ENCODE results near the gene CRYGS.
"Not testable (repeated sequence)": the region's sequence is repeated elsewhere in the genome, so short reads cannot be mapped to it uniquely, and the experiment has no call there.

Gene CRYGS

DNA sequence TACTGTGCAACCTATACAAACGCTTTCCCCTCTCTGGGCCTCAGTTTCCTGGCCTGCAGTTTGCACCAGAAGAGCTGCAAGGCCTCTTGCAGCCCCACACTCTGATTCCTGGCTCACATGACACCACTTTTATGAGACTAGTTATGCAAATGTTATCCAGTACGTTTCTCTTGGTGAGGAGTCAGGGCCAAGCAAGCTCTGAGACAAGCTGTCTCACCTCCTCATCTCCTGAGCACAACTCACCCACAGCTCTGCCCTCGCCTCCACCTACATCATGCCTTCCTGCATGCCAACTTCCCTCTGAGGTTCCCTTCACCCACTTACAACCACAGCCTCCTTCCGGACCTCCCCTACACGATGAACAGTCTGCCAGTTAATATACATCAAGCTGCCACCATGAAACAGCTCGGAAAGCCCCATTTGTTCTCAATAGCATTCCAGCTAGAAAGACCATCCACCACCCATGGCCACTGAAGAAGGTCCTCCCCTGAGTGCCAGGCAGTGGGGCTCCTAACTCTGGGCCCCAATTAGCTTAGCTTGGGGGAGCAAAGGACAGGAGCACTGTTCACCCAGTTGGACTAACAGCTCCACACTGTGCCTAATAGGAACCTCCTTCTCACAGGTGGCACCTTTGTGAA lies 25.0 kb downstream of the CRYGS start:
- no peak for DNase-seq (ENCODE audit: low read depth, low spot score)

DNA sequence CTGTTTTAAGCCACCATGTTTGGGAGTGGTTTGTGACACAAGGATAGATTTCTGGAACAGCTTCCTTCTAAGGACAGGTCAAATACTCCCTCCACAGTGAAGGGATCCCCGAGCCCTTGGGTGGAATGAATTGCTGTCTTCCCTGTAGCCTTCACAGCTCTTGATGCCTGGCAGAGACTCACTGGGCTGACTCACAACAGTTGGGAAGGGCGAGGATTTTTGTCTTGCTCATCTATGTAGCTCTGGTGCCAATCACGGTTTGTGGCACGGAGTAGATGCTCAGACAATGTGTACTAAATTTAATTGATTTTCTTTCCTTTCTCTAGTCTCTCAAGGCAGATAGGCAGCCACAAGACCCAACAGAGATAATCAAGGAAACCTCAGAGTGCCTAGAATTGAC lies 27.0 kb downstream of the CRYGS start:
- DNase-seq (ENCODE audit: low read depth, low spot score): no peak

DNA sequence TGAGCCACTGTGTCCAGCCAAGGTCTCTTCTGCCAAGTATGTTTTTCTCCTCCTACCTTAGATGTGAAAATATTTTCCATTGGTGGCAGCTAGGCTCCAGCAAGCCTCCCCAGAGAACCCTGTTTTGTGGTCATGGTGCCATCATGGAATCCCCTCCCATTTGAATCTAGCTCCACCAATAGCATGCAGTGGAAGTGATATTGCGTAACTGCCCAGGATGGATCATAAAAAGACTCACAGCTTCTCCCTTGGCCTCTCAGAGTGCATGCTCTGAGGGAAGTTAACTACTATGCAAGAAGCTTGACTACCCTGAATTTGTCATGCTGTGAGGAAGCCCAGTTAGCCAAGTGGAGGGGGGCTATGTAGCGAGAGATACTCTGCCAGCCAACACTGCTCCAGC lies 27.5 kb downstream of the CRYGS start:
- DNase-seq (ENCODE audit: low read depth, low spot score): no peak

DNA sequence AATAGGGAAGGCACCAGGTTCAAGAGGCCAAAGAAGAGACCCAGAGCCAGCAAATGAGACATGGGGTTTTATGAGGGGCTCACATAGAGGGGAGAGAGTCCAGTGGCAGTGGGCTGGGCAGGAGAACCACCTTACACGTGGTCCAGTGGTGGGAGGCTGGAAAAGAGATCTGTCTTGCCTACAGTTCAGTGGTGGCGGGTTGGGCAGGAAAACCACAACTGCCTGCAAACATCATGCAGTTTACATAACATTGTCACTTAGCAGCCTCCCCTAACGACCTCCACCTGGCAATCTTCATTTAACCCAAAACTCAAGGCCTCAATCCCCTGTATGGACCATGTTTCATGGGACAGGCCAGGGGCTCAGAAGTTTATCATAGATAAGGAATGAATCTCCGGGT lies 29.1 kb downstream of the CRYGS start:
- DNase-seq (ENCODE audit: low read depth, low spot score): no peak

DNA sequence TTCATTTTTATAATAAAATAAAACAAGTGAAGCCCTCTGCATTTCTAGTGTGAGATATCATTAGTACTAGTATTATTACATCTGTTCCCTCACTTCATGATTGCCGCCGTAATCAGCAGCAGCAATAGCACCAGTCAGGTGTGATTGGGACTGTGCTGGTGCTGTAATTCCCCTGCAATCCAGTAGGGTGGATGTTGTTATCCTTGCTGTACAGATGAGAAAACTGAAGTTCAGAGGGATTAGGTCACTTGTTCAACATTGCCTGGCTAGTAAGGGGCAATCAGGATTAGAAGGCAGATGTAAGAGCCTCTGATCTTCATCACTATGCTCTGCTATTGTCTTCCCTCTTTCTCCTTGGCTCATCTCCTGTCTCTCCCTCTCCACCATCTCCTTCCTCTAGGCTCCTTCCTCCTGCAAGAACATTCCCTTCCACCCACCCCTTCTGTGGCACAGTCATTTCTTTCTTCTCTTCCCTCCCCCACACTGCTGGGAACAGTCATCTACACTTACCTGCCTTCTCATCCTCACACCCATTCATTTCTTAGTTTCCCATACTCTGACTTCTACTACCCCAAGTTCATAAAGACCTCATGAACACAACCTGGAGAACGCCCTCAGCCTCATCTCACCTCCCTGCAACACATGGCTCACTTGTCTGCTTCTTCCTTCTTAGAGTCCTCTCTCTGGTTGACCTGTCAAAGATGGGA lies 29.7 kb downstream of the CRYGS start:
- no peak for DNase-seq (ENCODE audit: low read depth, low spot score)

DNA sequence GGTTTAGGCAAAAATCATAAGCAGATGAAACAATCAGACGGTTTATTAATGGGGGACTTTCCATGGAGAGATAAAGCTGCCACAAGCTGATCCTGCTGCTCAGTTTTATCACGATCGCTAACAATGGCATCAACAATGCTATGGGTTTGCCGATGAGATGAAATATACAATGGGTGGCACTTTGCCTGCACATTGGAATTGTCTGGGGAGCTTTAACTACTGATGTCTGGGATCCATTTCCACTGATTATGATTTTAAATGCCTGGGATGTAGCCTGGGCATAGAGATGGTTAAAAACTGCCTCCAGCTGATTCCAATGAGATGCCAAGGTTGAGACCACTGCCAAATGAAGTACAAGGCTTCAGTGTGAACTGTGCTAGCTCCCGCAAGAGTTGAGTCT lies 30.8 kb downstream of the CRYGS start:
- no peak for DNase-seq (ENCODE audit: low read depth, low spot score)

DNA sequence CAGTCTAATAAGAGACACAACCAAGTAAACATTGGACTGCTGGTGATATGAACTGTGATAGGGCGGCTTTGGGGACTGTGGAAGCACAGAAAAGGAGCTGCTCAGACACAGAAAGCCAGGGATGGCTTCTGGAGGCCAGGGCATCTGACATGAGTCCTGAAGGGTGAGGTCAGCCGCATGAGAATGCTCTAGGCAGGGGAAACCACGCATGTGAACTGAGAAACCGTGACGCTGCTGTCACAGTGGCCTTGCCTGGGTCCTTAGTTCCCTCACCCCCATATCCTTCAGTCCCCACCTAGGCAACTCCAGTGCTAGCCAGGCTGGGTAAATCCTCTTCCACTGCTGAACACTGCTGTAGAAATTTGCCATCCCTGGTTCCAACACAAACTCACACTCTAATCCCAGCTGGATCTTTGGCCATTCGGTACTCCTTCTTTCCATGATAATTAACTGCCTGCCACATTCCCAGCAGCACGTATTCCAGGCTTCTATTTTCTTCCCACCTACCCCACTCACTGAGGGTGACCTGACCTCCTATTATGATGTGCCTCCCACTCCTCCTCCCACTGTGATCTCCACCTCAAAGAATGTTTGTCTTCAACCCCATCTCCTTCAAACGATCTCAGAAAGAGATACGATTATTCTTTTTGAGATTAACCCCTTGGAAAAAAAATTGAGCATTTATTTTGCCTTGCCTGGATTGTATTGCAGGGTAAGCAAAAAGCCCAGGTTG lies 31.4 kb downstream of the CRYGS start:
- DNase-seq (ENCODE audit: low read depth, low spot score): no peak

DNA sequence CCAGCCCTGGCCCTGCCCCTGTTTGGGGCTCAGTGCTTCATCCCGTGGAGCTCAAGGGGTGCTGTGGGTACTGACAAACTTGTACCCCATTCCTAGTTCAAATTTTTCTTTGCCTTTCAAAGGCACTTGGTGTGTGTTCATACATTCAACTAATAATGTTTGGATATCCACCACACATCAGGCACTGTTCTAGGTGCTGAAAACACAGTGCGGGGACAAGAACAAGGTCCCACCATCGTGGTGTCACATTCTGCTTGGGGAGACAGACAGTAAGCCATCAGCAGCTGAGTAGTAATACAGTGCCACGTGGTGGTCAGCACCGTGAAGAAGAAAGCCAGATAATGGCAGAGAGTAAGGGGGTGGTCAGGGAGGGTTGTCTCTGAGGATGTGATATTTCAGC lies 32.5 kb downstream of the CRYGS start:
- no peak for DNase-seq (ENCODE audit: low read depth, low spot score)

DNA sequence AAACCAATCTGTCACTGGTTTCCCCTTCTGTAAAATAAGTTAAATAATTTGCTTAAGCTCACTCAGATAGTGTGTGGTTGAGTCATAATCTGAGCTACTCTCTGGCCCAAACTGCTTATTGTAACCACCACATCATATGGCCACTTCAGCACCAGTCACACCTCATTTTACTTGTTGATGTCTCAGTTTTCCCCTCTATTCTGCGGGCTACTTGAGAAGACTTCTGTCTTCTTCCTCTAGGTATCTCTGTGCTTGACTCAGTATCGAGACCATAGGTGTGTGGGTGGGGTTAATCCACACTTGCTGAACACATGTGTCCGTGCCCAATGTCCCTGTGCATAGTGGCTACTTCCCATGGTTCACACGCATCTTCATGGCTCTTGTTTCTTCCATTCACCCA lies 32.9 kb downstream of the CRYGS start:
- DNase-seq (ENCODE audit: low read depth, low spot score): no peak

DNA sequence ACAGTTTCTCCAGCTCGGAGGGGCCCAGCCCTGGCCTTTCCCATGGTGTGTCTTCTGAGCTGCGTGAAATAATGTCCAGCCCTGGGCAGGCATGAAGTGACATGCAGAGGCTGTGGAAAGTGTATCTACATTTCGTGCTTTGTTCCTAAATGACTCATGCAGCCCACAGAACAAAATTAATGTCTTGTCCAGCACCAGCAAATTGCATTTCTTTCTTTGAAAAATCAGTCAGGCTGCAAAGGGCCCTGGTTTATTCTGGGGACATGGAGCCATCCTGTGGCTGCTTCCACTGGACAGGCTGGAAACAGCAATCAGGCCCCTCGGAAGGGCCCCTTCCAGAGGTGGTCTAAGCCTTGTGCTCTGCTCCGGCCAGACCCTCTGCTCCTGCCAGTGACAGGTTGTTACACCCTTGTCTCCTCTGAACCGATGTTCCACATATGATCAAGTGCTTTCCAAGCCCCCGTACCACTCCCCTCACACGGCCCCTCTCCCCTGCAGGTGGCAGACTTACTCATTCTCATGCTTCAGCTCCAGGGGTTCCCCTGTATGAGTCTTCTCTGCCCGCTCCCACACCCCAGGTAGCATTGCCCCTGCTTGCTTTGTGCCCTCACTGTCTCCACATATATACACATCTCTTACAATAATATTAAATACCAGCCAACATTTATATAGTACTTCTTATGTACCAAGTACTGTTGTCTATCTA lies 33.7 kb downstream of the CRYGS start:
- peak; percentile 71 for DNase-seq (ENCODE audit: low read depth, low spot score)

DNA sequence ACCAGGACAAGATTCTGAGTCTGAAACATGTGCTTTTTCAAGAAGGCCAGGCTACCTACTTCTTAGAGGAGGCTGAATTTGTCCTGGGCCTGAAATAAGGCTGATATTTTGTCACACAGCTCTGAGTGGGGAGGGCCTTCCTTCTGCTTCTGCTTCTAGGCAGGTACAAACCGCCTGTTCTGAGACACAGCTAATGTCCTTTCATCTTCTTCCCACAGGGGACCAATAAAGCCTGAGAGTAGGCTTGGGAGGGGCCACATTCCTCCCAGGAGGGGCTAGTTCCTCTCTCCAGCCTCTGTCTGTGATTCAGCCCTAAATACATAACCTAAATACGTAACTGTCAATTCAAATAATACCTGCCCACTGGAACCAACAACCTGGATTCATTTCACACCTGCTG lies 34.8 kb downstream of the CRYGS start:
- DNase-seq (ENCODE audit: low read depth, low spot score): no peak

DNA sequence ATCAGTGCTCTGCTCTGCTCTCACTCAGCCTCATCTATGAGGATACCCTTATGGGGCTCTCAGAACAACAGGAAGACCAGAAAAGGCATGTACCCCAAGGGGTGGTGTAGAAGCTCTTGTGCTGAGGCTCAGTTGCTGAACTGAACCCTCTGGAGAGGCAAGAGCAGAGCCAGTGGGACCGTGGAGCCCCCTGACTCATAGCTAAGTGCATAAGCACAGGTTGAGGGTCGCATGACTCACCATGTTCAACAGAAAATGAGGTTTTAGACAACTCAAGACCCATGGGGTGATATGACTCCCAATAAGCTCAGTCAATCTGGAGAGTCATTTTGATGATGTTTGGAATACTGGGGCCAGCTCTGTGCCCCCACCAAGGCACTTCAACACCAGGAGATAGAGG lies 37.3 kb downstream of the CRYGS start:
- no peak for DNase-seq (ENCODE audit: low read depth, low spot score)

DNA sequence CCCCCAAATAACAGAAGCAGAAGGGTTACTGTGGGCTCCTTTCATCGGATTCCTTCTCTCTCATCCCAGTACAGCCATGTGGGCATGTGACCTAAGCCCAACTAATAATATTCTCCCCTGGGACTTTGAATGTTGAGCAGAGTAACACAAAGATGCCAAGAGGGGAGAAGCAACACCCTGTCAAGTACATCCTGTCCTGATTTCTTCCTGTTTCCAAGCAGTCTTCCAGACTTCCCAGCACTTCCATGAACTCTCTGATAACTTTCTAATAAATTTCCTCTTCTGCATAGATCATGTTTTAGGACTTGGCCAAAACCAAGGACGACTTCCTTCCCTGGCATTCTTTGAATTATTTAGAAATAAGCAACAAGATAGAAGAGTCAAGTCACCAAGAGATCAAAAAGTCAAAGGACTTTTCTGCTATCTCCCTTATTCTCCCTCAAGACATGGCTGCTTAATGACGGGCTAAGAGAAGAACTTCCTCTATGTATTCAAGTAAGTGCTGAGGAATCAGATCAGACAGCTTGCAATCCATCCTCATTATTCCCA lies 37.9 kb downstream of the CRYGS start:
- DNase-seq (ENCODE audit: low read depth, low spot score): no peak

DNA sequence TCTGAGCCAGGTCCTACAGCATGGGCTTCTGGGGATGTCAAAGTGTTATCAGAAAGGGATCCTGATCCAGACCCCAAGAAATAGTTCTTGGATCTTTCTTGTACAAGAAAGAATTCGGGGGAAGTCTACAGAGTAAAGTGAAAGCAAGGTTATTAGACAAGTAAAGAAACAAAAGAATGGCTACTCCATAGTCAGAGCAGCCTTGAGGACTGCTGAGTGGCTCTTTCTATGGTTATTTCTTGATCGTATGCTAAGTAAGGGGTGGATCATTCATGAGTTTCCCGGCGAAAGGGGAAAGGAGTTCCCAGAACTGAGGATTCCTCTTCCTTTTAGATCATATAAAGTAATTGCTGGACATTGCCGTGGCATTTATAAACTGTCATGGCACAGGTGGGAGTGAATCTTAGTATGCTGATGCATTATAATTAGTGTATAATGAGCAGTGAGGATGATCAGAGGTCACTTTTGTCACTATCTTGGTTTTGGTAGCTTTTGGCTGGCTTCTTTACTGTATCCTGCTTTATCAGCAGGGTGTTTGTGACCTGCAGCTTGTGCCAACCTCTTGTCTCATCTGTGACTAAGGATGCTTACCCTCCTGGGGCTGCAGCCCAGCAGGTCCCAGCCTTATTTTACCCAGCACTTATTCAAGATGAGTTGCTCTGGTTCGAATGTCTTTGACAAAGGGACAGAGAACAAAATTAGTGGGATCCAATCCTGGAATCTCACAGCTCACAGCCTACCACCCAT lies 41.0 kb downstream of the CRYGS start:
- no peak for DNase-seq (ENCODE audit: low read depth, low spot score)

DNA sequence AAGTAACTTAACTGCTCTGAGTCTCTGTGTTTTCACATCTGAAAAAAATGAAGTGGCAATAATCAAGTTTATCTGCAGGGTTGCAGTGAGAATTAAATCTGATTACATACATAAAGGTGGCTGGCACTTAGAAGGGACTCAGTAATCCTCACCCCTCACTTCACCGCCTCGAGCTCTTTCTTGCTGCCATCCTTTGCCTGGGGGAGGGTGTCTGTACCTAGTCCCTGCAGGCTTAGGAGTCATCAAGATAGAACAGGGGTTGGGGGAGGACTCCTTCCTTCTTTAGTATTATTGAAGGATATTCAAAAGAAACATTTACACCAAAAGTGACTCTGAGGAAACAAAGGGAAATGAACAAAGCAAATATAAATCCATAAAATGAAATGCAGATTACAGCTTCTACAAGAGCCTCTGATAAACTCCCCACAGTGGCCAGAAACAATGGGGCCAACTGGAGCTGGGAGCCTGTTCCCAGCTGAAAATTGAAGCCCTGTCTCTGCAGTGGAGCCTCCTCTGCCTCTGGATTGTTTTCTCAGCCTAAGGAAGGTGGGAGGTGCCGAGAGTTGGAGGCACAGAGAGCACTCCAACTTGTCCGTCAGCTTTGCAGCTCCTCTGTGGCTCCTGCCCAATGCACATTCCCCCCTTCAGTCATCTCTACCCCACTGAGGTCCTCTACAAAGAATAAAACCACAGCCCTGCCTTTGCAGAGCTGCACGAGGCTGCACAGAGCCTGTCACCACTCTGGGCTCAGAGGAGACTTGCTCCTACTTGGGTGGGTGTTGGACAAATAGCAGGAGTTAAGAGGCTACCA lies 41.8 kb downstream of the CRYGS start:
- DNase-seq (ENCODE audit: low read depth, low spot score): peak; percentile 32

DNA sequence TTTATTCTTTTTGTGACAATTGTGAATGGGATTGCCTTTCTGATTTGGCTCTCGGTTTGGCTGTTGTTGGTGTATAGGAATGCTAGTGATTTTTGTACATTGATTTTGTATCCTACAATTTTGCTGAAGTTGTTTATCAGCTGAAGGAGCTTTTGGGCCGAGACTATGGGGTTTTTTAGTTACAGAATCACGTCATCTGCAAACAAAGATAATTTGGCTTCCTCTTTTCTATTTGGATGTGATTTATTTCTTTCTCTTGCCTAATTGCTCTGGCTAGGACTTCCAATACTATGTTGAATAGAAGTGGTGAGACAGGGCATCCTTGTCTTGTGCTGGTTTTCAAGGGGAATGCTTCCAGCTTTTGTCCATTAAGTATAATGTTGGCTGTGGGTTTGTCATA lies 44.2 kb downstream of the CRYGS start:
- not testable (repeated sequence) for DNase-seq (ENCODE audit: low read depth, low spot score)

DNA sequence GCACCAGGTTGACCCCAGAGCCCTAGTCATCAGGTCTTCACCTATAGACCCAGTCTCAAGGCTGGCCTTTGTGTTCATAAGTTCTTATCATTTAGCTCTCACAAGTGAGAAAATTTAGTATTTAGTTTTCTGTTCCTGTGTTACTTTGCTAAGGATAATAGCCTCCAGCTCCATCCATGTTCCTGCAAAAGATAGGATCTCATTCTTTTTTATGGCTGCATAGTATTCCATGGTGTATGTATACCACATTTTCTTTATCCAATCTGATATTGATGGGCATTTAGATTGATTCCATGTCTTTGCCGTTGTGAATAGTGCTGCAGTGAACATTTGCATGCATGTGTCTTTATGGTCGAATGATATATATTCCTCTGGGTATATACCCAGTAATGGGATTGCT lies 46.2 kb downstream of the CRYGS start:
- not testable (repeated sequence) for DNase-seq (ENCODE audit: low read depth, low spot score)

DNA sequence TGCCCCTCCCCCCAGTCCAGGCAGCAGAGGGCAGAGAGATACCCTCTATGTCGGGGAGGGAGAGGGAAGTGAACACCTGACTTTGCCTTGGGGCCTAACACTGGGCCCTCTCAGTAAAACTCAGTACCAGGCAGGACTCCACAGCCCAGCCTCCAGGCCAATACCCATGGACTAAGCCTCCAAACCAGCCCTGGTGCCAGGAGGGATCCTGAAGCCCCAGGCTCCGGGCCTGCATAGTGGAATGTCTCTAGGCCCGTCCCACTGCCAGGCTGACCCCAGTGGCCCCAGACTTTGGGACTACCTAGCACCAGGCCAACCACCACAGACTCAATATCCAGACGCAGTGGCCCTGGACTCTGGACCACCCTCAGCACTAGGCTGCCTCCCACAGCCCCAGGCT lies 46.6 kb downstream of the CRYGS start:
- no peak for DNase-seq (ENCODE audit: low read depth, low spot score)

DNA sequence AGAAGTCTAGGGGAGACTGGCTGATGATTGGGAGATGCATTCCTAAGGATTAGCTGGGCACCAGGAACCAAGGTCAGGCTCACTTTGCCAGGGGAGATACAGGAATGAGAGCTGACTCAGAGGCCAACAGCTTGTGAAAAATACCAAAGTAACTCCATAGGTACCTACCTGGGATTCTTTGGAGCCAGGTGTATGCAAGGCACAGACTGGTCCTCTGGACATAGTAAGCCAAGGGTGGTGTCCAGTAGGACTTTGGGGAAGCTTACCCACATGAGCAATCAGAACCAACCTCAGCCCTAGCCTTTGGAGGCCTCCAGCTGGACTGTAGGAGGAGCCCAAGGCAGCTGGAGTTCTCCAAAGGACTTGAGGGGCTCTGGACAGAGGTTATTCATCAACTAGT lies 47.5 kb downstream of the CRYGS start:
- no peak for DNase-seq (ENCODE audit: low read depth, low spot score)

DNA sequence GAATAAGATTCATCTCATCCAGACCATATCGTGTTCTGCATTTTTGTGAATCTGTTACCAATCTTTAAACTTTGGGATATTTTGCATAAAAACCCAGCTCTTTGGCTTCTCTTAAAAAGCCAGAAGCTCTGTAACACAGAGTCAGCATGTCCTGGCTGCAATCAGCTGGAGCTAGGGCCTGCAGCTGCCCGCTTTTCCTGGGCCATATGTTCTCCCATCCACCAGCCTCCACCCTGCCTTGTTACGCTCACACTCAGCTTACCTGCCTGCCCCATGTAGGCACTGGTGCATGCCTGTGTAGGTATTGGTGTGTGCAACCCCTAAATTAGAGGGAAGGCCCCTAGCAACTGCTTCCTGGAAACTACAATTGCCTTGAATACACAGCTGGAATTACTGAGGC lies 48.2 kb downstream of the CRYGS start:
- DNase-seq (ENCODE audit: low read depth, low spot score): no peak

Measured in astrocyte of the hippocampus (primary cell).